DOHH2 (cell line): ENCODE measurements around the gene HOXB8.

Experiments used
- H3F3A ChIP-seq: fragments of 200-600 bp; sonication (generic), shearing (Covaris generic); 2 replicates; pipeline ENCODE4 v1.6.0; 2016; ENCODE audit warnings: antibody characterized with exemption, mild to moderate bottlenecking; ENCODE audit not compliant: control insufficient read depth, insufficient read depth
- H3K27ac ChIP-seq: fragments of 200-600 bp; sonication (generic); 2 replicates; pipeline ENCODE4 v1.5.1; 2014; ENCODE audit warnings: low read depth, mild to moderate bottlenecking, low read length, moderate library complexity
- H3K27me3 ChIP-seq: fragments of 200-600 bp; sonication (generic); 2 replicates; pipeline ENCODE4 v1.6.1; 2014; ENCODE audit warnings: mild to moderate bottlenecking, low read length, mixed read lengths; ENCODE audit not compliant: control insufficient read depth
- H3K36me3 ChIP-seq: fragments of 200-600 bp; sonication (generic); 2 replicates; pipeline ENCODE4 v1.6.1; 2014; ENCODE audit warnings: mild to moderate bottlenecking, low read length, moderate library complexity, mixed read lengths; ENCODE audit not compliant: control insufficient read depth
- H3K4me1 ChIP-seq: fragments of 200-600 bp; sonication (generic); 2 replicates; pipeline ENCODE4 v1.6.1; 2014; ENCODE audit warnings: mild to moderate bottlenecking, low read length, mixed read lengths; ENCODE audit not compliant: control insufficient read depth
- H3K4me2 ChIP-seq: fragments of 200-600 bp; sonication (generic); 2 replicates; pipeline ENCODE4 v1.6.0; 2014; ENCODE audit warnings: mild to moderate bottlenecking, low read length, moderate library complexity
- H3K4me3 ChIP-seq: fragments of 200-600 bp; sonication (generic); 2 replicates; pipeline ENCODE4 v1.5.1; 2014; ENCODE audit warnings: mild to moderate bottlenecking, low read length, mixed read lengths
- H3K79me2 ChIP-seq: fragments of 200-600 bp; sonication (generic); 2 replicates; pipeline ENCODE4 v1.6.1; 2014; ENCODE audit warnings: mild to moderate bottlenecking, low read length, mixed read lengths; ENCODE audit not compliant: control insufficient read depth
- H3K9me2 ChIP-seq: fragments of 200-600 bp; sonication (generic); replicated peaks from 2 replicates; pipeline ENCODE4 v1.6.1; 2014; ENCODE audit warnings: mild to moderate bottlenecking, low read length, mixed read lengths; ENCODE audit not compliant: control insufficient read depth
- H3K9me3 ChIP-seq: fragments of 200-600 bp; sonication (generic); 2 replicates; pipeline ENCODE4 v1.6.1; 2014; ENCODE audit warnings: antibody characterized with exemption, low read length, mixed read lengths; ENCODE audit not compliant: control insufficient read depth, insufficient read depth
- H4K20me1 ChIP-seq: fragments of 200-600 bp; sonication (generic); 2 replicates; pipeline ENCODE4 v1.6.0; 2014; ENCODE audit warnings: low read depth, mild to moderate bottlenecking, antibody characterized with exemption, low read length, moderate library complexity; ENCODE audit not compliant: control insufficient read depth, insufficient read depth
- EZH2phosphoT487 ChIP-seq: fragments of 200-600 bp; sonication (generic); IDR thresholded peaks from 2 replicates; pipeline ENCODE4 v1.6.1; 2017; ENCODE audit warnings: borderline replicate concordance, mild to moderate bottlenecking, antibody characterized with exemption, low read length, moderate library complexity, mixed read lengths
- TF ChIP-seq, protein P1 (sequence below): fragments of 200-600 bp; sonication (generic); IDR thresholded peaks from one replicate; pipeline ENCODE4 v1.5.1; 2014; ENCODE audit warnings: antibody characterized with exemption, mild to moderate bottlenecking, low read depth, low read length; ENCODE audit not compliant: poor library complexity, severe bottlenecking

HOXB8 gene

DNA sequence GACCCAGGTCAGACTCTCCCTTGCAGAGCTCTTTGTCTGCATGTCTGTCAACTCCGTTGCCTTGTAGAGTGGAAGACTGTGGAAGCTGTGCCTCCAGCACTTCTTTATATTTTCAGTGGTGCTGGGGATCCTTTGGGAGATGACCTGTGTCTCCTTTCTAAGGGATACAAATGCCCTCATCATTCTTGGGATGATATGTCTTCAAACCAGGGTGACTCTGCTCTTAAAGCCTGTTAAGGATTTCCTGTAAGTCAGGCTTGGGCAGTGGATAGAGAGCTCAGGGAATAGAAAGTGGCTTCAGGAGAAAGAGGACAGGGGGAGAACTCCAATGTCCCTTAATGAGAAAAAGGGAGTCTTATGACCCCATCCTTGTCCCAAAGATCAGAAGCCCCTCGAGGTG, 26.6 kb downstream of the HOXB8 start:
- Histone ChIP-seq H3F3A (no peaks in the 10 kb centered on the region), H3K36me3 (no peaks in the 10 kb centered on the region), H3K9me2 (no peaks in the 10 kb centered on the region), H3K27ac (no peak overlapping the region), H3K4me3 (no peak overlapping the region), H3K4me2 (no peak overlapping the region), H3K79me2 (no peaks in the 10 kb centered on the region), H4K20me1 (peaks cover 5% of the 10 kb centered on the region; the same call in 1 of the 2 replicates), H3K9me3 (no peaks in the 10 kb centered on the region), H3K4me1 (peaks cover 15% of the 10 kb centered on the region), H3K27me3 (peaks cover 88% of the 10 kb centered on the region)
- no peak for TF ChIP-seq EZH2phosphoT487
- TF ChIP-seq, protein P1, sequence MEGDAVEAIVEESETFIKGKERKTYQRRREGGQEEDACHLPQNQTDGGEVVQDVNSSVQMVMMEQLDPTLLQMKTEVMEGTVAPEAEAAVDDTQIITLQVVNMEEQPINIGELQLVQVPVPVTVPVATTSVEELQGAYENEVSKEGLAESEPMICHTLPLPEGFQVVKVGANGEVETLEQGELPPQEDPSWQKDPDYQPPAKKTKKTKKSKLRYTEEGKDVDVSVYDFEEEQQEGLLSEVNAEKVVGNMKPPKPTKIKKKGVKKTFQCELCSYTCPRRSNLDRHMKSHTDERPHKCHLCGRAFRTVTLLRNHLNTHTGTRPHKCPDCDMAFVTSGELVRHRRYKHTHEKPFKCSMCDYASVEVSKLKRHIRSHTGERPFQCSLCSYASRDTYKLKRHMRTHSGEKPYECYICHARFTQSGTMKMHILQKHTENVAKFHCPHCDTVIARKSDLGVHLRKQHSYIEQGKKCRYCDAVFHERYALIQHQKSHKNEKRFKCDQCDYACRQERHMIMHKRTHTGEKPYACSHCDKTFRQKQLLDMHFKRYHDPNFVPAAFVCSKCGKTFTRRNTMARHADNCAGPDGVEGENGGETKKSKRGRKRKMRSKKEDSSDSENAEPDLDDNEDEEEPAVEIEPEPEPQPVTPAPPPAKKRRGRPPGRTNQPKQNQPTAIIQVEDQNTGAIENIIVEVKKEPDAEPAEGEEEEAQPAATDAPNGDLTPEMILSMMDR, result no peak

DNA sequence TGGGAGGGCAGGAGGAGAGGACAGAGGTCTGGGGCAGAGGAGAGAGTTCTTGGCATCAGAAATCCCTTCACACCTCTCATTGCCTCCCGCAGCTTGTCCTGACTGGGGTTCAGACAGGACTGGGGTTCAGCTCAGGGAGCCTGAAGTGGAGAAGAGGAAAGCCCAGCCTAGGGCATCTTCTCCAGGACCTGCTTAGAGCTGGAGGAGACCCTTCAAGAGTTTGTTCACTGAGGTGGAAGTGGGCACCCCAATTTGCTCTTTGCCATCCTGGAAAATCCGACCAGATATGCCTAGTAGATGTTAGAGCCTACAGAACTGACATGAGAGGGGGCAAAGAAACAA, 27.0 kb downstream of the HOXB8 start:
- no peaks in the 10 kb centered on the region for H3K79me2 ChIP-seq
- no peak overlapping the region for H3K27ac ChIP-seq
- H3K9me2 ChIP-seq, result no peaks in the 10 kb centered on the region
- no peak overlapping the region for H3K4me3 ChIP-seq
- no peaks in the 10 kb centered on the region for H3K36me3 ChIP-seq
- H4K20me1 ChIP-seq, result peaks cover 7% of the 10 kb centered on the region; the same call in 1 of the 2 replicates
- H3K4me1 ChIP-seq, result peaks cover 15% of the 10 kb centered on the region
- TF ChIP-seq, protein P1, result no peak
- TF ChIP-seq EZH2phosphoT487, result no peak
- H3K9me3 ChIP-seq, result no peaks in the 10 kb centered on the region
- peaks cover 88% of the 10 kb centered on the region for H3K27me3 ChIP-seq
- no peak overlapping the region for H3K4me2 ChIP-seq
- no peaks in the 10 kb centered on the region for H3F3A ChIP-seq

DNA sequence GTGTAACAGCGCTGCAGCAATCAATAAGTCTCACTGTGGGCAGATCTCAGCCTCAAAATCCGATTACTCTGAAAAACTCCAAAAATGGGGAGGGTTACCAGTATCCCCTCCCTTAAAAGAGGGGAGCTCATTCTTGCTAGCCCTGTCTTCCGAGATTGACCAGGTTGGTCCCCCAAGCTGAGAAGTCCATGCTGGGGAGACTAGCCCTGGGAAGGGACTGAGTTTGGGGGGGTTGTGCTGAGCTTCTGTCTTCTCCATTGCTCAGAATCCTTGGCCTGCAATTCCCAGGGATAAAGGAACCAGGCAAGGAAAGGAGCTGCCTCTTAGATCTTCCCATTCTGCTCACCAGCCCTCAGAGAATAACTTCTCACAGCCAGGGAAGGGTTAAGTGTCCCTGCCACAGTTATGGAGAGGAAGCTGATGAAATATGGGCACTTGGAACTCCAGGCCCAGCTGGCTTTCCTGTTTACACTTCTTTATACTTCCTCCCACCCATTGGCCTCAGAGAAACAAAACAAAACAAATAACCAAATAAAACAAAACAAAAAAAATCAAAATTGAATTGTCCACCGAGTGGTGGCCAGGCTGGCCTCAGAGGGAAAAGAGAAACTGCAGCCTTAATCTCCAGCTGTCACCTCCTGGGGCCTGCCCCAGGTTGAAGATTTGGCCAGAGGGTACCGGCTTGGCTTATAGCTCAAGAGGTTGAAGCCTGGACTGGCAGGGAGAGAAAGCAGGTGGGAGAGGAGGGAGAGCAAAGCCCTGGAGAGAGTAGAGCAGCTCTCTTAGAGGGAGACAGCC, 27.6 kb downstream of the HOXB8 start:
- H3K4me2 ChIP-seq, result no peak overlapping the region
- H3K36me3 ChIP-seq, result no peaks in the 10 kb centered on the region
- peaks cover 15% of the 10 kb centered on the region for H3K4me1 ChIP-seq
- no peak overlapping the region for H3K4me3 ChIP-seq
- no peaks in the 10 kb centered on the region for H3F3A ChIP-seq
- peaks cover 7% of the 10 kb centered on the region; the same call in 1 of the 2 replicates for H4K20me1 ChIP-seq
- H3K9me3 ChIP-seq, result no peaks in the 10 kb centered on the region
- TF ChIP-seq EZH2phosphoT487, result no peak
- no peaks in the 10 kb centered on the region for H3K79me2 ChIP-seq
- H3K9me2 ChIP-seq, result no peaks in the 10 kb centered on the region
- no peak overlapping the region for H3K27ac ChIP-seq
- peaks cover 89% of the 10 kb centered on the region for H3K27me3 ChIP-seq
